GM12878 (cell line): ENCODE results near the gene AFAP1. TPM values are rescaled to one million over a fixed set of nuclear protein-coding genes. Genes with fewer than 3 reads are reported as not detected.

Experiments used
- ATAC-seq: fragments of 200-7000 bp; cut with Tn5 transposase; 3 replicates; pipeline ENCODE4 v1.9.1; 2020; ENCODE audit warnings: mild to moderate bottlenecking, moderate library complexity
- BruUV-seq: library from RNA; stranded (reverse); fragments of 400-500 nt; replicated peaks from 2 replicates; lab custom pipeline; 2021; lab: Mats Ljungman, UMichigan
- CTCF ChIA-PET: fragments of 300-600 bp; sonication (Branson Sonifier 250); formaldehyde crosslinking; extraction: SDS; loops from one replicate; lab custom pipeline; 2021; ENCODE audit warnings: inconsistent platforms; lab: Yijun Ruan, JAX
- POLR2A ChIA-PET: fragments of 350-600 bp; formaldehyde crosslinking; extraction: SDS; loops from one replicate; lab custom pipeline; 2021; ENCODE audit warnings: inconsistent platforms; lab: Charles Lee
- RAD21 ChIA-PET: fragments of 300-600 bp; sonication (Branson Sonifier 250); formaldehyde crosslinking; loops from one replicate; lab custom pipeline; 2023; ENCODE audit warnings: antibody characterized with exemption; ENCODE audit not compliant: unreplicated experiment; lab: Charles Lee
- SMC1A ChIA-PET: fragments of 300-600 bp; sonication (Branson Sonifier 250); formaldehyde crosslinking; loops from one replicate; lab custom pipeline; 2023; ENCODE audit not compliant: unreplicated experiment, uncharacterized antibody; lab: Charles Lee
- DNase-seq: peaks from one replicate; pipeline ENCODE4 v3.0.0-alpha.2; 2011; ENCODE audit warnings: low read depth, low spot score
- FAIRE-seq: peaks from 3 replicates; lab custom pipeline; 2011; peaks lifted over from hg19 to GRCh38; lab: Jason Lieb, UNC
- H2AFZ ChIP-seq: 2 replicates; pipeline ENCODE4 v1.6.0; 2011; ENCODE audit warnings: low read depth, low read length, control low read depth; ENCODE audit not compliant: control insufficient read depth
- H3K27ac ChIP-seq: 2 replicates; pipeline ENCODE4 v1.5.1; 2011; ENCODE audit warnings: control low read depth; ENCODE audit not compliant: control insufficient read depth, insufficient read depth
- H3K27me3 ChIP-seq, 2 experiments: replicated peaks in 1 of 2; 2 replicates each; pipeline versions ENCODE4 v1.6.0 to v1.6.1; 2011; ENCODE audit warnings: low read length in 1 of 2; ENCODE audit not compliant: control insufficient read depth in 2 of 2, insufficient read depth in 2 of 2
- H3K36me3 ChIP-seq, 2 experiments: 2 replicates each; pipeline ENCODE4 v1.5.1; 2011; ENCODE audit warnings: low read length in 1 of 2; ENCODE audit not compliant: control insufficient read depth in 2 of 2, insufficient read depth in 2 of 2
- H3K4me1 ChIP-seq: 2 replicates; pipeline ENCODE4 v1.6.1; 2011; ENCODE audit warnings: mild to moderate bottlenecking, low read length, moderate library complexity, mixed read lengths; ENCODE audit not compliant: control insufficient read depth, insufficient read depth
- H3K4me2 ChIP-seq: 2 replicates; pipeline ENCODE4 v1.6.0; 2011; ENCODE audit warnings: control low read depth; ENCODE audit not compliant: control insufficient read depth, insufficient read depth
- H3K4me3 ChIP-seq: fragments of 200-600 bp; sonication (generic); 2 replicates; pipeline ENCODE4 v1.5.1; 2016
- H3K79me2 ChIP-seq: 2 replicates; pipeline ENCODE4 v1.6.0; 2011; ENCODE audit warnings: low read length; ENCODE audit not compliant: control insufficient read depth, insufficient read depth
- H3K9ac ChIP-seq: 2 replicates; pipeline ENCODE4 v1.8.0; 2011; ENCODE audit warnings: low read length, control low read depth, mixed read lengths; ENCODE audit not compliant: control insufficient read depth, insufficient read depth
- H3K9me3 ChIP-seq: replicated peaks from 3 replicates; pipeline ENCODE4 v1.5.1; 2011; ENCODE audit warnings: mild to moderate bottlenecking, low read length; ENCODE audit not compliant: control insufficient read depth, insufficient read depth
- H4K20me1 ChIP-seq: 2 replicates; pipeline ENCODE4 v1.6.0; 2011; ENCODE audit not compliant: control insufficient read depth, insufficient read depth
- CEBPB ChIP-seq, 2 experiments: fragments of 150-350 bp in 1 of 2; IDR thresholded peaks; 2 replicates each; pipeline ENCODE4 v1.6.1; 2012 to 2014; ENCODE audit warnings: low read depth in 2 of 2, low read length in 2 of 2, borderline replicate concordance in 1 of 2, inconsistent platforms in 1 of 2
- HDAC6 ChIP-seq: fragments of 200-600 bp; sonication (generic); IDR thresholded peaks from one replicate; pipeline ENCODE4 v1.8.0; 2017; ENCODE audit warnings: antibody characterized with exemption; ENCODE audit not compliant: unreplicated experiment
- PML ChIP-seq: IDR thresholded peaks from 2 replicates; pipeline ENCODE4 v1.6.1; 2012; ENCODE audit warnings: low read length, inconsistent platforms
- WGBS: methylation state at CpG from one replicate; pipeline ENCODE4 v1.1.6; 2016; ENCODE audit warnings: low lambda C conversion rate; ENCODE audit not compliant: insufficient replicate concordance, insufficient coverage; ENCODE audit errors: missing lambda C conversion rate; 5-methylcytosine and 5-hydroxymethylcytosine counted together
- in situ Hi-C: fragments of 300-500 bp; cut with MboI; formaldehyde crosslinking; loops from 9 replicates; pipeline ENCODE4 v1.14.3; 2018; ENCODE audit warnings: mixed read lengths
- intact Hi-C: fragments of 100-400 bp; cut with micrococcal nuclease; formaldehyde crosslinking; loops from one replicate; pipeline ENCODE4 v1.14.2; 2022; ENCODE audit not compliant: unreplicated experiment
- polyA plus RNA-seq, 11 experiments: library from polyadenylated mRNA; depleted of rRNA in 4 of 11; unstranded in 6 of 11; stranded (reverse) in 5 of 11; fragments of >200 nt; fragmentation: Nextera tagmentation in 4 of 11; fragmentation: Illumina TruSeq in 1 of 11; extraction: Ambion mirVana in 4 of 11; extraction: Trizol in 1 of 11; gene quantifications; 1 replicate in 1 of 11; 2 replicates in 10 of 11; pipeline versions ENCODE4 v1.2.1 to v1.2.3, GENCODE V29; 2011 to 2016; ENCODE audit warnings: inconsistent platforms in 2 of 11, missing spikeins in 2 of 11, low read depth in 1 of 11
- total RNA-seq, 4 experiments: library from RNA; depleted of rRNA in 3 of 4; stranded (reverse); fragments of >200 nt in 3 of 4; fragmentation: Illumina TruSeq in 1 of 4; extraction: Trizol in 1 of 4; gene quantifications; 2 replicates each; pipeline versions ENCODE4 v1.2.1 to v1.2.3, GENCODE V29; 2013 to 2021
- TF ChIP-seq, protein P1 (sequence below): fragments of 450-650 bp; IDR thresholded peaks from 2 replicates; pipeline ENCODE4 v1.6.1; 2014; ENCODE audit warnings: mild to moderate bottlenecking
- TF ChIP-seq, protein P2 (sequence below): IDR thresholded peaks from 2 replicates; pipeline ENCODE4 v1.6.1; 2012; ENCODE audit warnings: improper control_type of control experiment, low read depth, low read length; ENCODE audit not compliant: insufficient replicate concordance
- TF ChIP-seq, protein P3 (sequence below): fragments of 150-350 bp; IDR thresholded peaks from 2 replicates; pipeline ENCODE4 v1.6.1; 2016; ENCODE audit warnings: low read depth, low read length

The AFAP1 gene
- total and polyA plus RNA-seq, 10 of the 15 experiments (the other 5 are each of a cell fraction or from before 2014, with no cell fraction given): 0.02 to 0.23 (median 0.09) TPM; not detected in 1

DNA sequence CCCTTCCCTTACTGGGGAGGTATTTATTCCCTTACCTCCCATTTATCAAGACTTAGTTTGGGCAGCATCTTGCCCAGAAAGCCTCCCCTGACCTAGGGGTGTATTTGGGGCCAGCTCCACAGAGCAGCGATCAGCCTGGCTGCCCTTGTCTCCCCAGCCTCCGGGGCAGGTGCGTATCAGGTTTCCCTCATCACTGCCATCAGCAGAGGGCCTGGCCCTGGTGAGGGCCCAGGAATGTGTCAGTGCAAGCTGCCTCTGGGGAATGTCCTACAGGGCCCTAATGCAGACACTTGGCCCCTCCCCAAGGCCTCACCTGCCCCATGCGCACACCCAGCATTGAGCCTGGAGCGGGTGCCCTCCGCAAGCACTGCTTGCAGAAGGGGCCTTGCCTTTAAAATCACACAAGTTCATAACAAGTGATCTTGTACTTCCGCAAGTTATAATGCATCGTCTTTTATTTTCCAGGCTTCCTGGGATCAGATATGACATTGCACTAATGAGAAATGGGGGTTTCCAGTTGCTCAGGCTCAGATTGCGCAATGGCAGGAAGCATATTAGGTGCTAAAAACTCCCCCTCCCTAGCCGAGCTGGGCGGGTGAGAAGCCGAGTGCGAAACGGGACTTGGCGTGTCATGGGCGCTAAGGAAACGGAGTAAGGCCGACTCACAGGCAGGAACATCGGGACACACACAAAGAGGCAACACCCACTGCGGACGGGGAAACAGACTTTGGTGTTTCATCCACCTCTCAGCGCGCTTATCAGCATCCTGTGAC lies 25.4 kb upstream of the AFAP1 start:
- Histone ChIP-seq H3K4me3 (no peak overlapping the region), H3K27ac (no peak overlapping the region), H3K27me3 (peaks cover 0 to 1% of the 10 kb centered on the region in 2 experiments; a peak in 2 of 4 replicates), H4K20me1 (no peaks in the 10 kb centered on the region), H3K9ac (no peak overlapping the region), H3K79me2 (no peaks in the 10 kb centered on the region), H3K4me1 (peaks cover 22% of the 10 kb centered on the region), H2AFZ (no peak overlapping the region), H3K4me2 (no peak overlapping the region), H3K36me3 (no peaks in the 10 kb centered on the region), H3K9me3 (no peaks in the 10 kb centered on the region)
- ATAC-seq (no peak), DNase-seq (no peak), FAIRE-seq (no peak)
- RAD21 ChIA-PET: interaction anchor here (0.6 kb wide), 1 partner anchor 415 kb away, joined by 3 read pairs; no protein-coding TSS in a partner anchor
- 57% methylated on average over 23 of the region's 23 CpGs for WGBS
- CTCF ChIA-PET: no interaction called here
- intact Hi-C loops: no loop called here
- POLR2A ChIA-PET: no interaction called here
- SMC1A ChIA-PET: no interaction called here
- in situ Hi-C loops: no loop called here
- TF ChIP-seq, protein P1, sequence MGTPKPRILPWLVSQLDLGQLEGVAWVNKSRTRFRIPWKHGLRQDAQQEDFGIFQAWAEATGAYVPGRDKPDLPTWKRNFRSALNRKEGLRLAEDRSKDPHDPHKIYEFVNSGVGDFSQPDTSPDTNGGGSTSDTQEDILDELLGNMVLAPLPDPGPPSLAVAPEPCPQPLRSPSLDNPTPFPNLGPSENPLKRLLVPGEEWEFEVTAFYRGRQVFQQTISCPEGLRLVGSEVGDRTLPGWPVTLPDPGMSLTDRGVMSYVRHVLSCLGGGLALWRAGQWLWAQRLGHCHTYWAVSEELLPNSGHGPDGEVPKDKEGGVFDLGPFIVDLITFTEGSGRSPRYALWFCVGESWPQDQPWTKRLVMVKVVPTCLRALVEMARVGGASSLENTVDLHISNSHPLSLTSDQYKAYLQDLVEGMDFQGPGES: no peak
- TF ChIP-seq, protein P2, sequence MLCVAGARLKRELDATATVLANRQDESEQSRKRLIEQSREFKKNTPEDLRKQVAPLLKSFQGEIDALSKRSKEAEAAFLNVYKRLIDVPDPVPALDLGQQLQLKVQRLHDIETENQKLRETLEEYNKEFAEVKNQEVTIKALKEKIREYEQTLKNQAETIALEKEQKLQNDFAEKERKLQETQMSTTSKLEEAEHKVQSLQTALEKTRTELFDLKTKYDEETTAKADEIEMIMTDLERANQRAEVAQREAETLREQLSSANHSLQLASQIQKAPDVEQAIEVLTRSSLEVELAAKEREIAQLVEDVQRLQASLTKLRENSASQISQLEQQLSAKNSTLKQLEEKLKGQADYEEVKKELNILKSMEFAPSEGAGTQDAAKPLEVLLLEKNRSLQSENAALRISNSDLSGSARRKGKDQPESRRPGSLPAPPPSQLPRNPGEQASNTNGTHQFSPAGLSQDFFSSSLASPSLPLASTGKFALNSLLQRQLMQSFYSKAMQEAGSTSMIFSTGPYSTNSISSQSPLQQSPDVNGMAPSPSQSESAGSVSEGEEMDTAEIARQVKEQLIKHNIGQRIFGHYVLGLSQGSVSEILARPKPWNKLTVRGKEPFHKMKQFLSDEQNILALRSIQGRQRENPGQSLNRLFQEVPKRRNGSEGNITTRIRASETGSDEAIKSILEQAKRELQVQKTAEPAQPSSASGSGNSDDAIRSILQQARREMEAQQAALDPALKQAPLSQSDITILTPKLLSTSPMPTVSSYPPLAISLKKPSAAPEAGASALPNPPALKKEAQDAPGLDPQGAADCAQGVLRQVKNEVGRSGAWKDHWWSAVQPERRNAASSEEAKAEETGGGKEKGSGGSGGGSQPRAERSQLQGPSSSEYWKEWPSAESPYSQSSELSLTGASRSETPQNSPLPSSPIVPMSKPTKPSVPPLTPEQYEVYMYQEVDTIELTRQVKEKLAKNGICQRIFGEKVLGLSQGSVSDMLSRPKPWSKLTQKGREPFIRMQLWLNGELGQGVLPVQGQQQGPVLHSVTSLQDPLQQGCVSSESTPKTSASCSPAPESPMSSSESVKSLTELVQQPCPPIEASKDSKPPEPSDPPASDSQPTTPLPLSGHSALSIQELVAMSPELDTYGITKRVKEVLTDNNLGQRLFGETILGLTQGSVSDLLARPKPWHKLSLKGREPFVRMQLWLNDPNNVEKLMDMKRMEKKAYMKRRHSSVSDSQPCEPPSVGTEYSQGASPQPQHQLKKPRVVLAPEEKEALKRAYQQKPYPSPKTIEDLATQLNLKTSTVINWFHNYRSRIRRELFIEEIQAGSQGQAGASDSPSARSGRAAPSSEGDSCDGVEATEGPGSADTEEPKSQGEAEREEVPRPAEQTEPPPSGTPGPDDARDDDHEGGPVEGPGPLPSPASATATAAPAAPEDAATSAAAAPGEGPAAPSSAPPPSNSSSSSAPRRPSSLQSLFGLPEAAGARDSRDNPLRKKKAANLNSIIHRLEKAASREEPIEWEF: no peak
- TF ChIP-seq PML: no peak
- peak in 1 of 2 experiments; percentile 70; a peak in 1 of 4 replicates for TF ChIP-seq CEBPB (IDR thresholded peaks at IDR 0.05; ENCODE audit: borderline replicate concordance in 1 of 2, low read depth in 2 of 2, low read length in 2 of 2)
- TF ChIP-seq HDAC6: no peak
- TF ChIP-seq, protein P3, sequence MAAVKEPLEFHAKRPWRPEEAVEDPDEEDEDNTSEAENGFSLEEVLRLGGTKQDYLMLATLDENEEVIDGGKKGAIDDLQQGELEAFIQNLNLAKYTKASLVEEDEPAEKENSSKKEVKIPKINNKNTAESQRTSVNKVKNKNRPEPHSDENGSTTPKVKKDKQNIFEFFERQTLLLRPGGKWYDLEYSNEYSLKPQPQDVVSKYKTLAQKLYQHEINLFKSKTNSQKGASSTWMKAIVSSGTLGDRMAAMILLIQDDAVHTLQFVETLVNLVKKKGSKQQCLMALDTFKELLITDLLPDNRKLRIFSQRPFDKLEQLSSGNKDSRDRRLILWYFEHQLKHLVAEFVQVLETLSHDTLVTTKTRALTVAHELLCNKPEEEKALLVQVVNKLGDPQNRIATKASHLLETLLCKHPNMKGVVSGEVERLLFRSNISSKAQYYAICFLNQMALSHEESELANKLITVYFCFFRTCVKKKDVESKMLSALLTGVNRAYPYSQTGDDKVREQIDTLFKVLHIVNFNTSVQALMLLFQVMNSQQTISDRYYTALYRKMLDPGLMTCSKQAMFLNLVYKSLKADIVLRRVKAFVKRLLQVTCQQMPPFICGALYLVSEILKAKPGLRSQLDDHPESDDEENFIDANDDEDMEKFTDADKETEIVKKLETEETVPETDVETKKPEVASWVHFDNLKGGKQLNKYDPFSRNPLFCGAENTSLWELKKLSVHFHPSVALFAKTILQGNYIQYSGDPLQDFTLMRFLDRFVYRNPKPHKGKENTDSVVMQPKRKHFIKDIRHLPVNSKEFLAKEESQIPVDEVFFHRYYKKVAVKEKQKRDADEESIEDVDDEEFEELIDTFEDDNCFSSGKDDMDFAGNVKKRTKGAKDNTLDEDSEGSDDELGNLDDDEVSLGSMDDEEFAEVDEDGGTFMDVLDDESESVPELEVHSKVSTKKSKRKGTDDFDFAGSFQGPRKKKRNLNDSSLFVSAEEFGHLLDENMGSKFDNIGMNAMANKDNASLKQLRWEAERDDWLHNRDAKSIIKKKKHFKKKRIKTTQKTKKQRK: no peak
- BruUV-seq: no TSS peak
